ENCODE results near the gene ZCCHC24.

DNA sequence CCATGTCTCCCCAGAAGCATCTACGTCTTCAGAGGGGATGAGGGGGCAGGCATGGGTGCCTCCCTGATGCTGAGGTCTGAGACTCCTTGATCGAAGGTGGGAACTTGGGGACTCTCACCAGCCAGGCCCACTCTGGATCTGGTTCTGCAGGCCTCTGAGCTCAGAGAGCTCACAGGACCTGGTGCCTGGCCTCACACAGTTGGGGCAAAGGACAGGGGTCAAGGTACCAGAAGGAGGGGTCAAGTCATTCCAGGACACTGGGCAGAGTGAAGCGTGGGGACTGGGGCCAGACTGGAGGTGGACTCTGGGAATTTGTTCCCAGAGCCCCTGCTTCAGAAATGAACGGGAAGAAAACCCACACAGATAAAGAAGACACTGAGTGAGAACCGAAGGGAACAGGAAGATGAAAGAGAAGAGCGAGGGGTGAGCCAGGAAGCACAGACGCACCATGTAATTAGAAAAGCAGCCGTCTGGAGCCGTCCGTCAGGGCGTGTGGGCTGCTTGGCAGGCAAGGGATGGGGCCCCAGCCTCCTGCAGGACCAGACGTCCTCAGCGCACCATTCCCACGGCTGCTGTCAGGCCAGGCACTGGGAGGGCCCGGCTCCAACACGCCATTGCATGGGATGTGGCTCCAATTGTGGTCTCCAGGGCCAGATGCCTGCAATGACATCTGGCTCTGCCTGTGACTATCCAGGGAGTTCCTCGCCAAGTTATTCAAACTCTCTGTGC lies 47.7 kb downstream of the ZCCHC24 start:
- TF ChIP-seq CTCF (IDR thresholded peaks at IDR 0.05) (no peak), POLR2A (IDR thresholded peaks at IDR 0.05) (no peak)
